ENCODE measurements around the gene ZNF483.

DNA sequence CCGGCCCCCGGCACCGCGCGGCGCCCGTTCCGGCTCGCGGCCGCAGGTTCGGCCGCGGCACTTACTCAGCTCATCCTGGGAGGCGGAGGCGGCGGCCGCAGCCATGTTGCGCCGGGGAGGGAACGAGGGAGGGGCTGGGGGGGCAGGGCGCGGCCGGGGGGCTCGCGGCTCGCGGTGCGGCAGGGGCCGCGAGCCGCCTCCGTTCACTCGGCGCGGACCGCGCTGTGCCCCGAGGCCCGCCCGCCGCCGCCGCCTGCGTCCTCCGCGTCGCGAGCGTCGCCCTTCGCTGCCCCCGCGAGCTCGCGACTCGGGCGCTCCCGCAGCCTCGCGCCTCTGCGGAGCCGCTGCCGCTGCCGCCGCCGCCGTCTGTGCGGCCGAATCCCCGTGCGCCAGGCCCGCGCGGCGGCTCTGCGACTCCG lies 41.5 kb upstream of the ZNF483 start:
- TF ChIP-seq, protein P1, sequence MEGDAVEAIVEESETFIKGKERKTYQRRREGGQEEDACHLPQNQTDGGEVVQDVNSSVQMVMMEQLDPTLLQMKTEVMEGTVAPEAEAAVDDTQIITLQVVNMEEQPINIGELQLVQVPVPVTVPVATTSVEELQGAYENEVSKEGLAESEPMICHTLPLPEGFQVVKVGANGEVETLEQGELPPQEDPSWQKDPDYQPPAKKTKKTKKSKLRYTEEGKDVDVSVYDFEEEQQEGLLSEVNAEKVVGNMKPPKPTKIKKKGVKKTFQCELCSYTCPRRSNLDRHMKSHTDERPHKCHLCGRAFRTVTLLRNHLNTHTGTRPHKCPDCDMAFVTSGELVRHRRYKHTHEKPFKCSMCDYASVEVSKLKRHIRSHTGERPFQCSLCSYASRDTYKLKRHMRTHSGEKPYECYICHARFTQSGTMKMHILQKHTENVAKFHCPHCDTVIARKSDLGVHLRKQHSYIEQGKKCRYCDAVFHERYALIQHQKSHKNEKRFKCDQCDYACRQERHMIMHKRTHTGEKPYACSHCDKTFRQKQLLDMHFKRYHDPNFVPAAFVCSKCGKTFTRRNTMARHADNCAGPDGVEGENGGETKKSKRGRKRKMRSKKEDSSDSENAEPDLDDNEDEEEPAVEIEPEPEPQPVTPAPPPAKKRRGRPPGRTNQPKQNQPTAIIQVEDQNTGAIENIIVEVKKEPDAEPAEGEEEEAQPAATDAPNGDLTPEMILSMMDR (conservative IDR thresholded peaks at IDR 0.05; ENCODE audit: low read length): no peak
- TF ChIP-seq EZH2phosphoT487 (IDR thresholded peaks at IDR 0.05; ENCODE audit: borderline replicate concordance, low read depth, low read length): no peak

All from OCI-LY7 (cell line).